Stomach smooth muscle (tissue), 2 donors: ENCODE data around the gene LRRC74B.
"Not testable (repeated sequence)": the region's sequence is repeated elsewhere in the genome, so short reads cannot be mapped to it uniquely, and the experiment has no call there.

Experiments
- H3K27ac ChIP-seq: one replicate; pipeline ENCODE4 v1.7.0; 2013; ENCODE audit warnings: mild to moderate bottlenecking, low read length, inconsistent platforms
- H3K27me3 ChIP-seq, 2 donors: one replicate each; pipeline ENCODE4 v1.7.0; 2013; ENCODE audit warnings: low read length in 2 of 2; ENCODE audit not compliant: insufficient read depth in 2 of 2, control insufficient read depth in 1 of 2
- H3K36me3 ChIP-seq, 2 donors: one replicate each; pipeline ENCODE4 v1.7.0; 2013; ENCODE audit warnings: low read length in 2 of 2; ENCODE audit not compliant: control insufficient read depth in 2 of 2, insufficient read depth in 2 of 2
- H3K4me1 ChIP-seq: one replicate; pipeline ENCODE4 v1.7.0; 2013; ENCODE audit warnings: low read length; ENCODE audit not compliant: control insufficient read depth, insufficient read depth
- H3K4me3 ChIP-seq, 2 donors: one replicate each; pipeline ENCODE4 v1.7.0; 2013; ENCODE audit warnings: low read length in 2 of 2
- H3K9ac ChIP-seq, 2 donors: one replicate each; pipeline ENCODE4 v1.7.0; 2013; ENCODE audit warnings: low read length in 2 of 2, mild to moderate bottlenecking in 1 of 2
- H3K9me3 ChIP-seq, 2 donors: one replicate each; pipeline ENCODE4 v1.7.0; 2013; ENCODE audit warnings: low read length in 2 of 2; ENCODE audit not compliant: control insufficient read depth in 2 of 2
- donor health status: healthy.
- donor health status: Pancreatic carcinoma.

LRRC74B gene

GRCh38 chr22:21038405-21038804, 7.3 kb upstream of the LRRC74B start:
- Histone ChIP-seq H3K4me3 (no peak overlapping the region), H3K36me3 (no peaks in the 10 kb centered on the region), H3K27ac (no peak overlapping the region), H3K4me1 (no peaks in the 10 kb centered on the region), H3K27me3 (no peaks in the 10 kb centered on the region), H3K9ac (no peak overlapping the region), H3K9me3 (no peaks in the 10 kb centered on the region)

DNA sequence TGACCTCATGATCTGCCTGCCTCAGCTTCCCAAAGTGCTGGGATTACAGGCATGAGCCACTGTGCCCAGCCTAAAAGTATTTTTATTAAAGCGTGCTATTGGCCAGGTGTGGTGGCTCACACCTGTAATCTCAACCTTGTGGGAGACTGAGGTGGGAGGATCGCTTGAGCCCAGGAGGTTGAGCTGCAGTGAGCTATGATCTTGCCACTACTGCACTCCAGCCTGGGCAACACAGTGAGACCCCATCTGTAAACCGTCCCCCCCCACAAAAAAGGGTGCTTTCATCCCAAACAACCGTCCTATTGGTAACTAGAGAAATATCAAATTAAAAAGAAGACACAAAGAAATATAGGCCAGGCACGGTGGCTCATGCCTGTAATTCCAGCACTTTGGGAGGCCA, 6.6 kb upstream of the LRRC74B start:
- not testable (repeated sequence) for H3K36me3 ChIP-seq, H3K27ac ChIP-seq, H3K9me3 ChIP-seq

GRCh38 chr22:21041937-21042336, 3.8 kb upstream of the LRRC74B start:
- H3K27me3 ChIP-seq, result no peaks in the 10 kb centered on the region
- no peak overlapping the region for H3K27ac ChIP-seq
- H3K36me3 ChIP-seq, result no peaks in the 10 kb centered on the region
- H3K9me3 ChIP-seq, result no peaks in the 10 kb centered on the region
- peaks cover 17% of the 10 kb centered on the region for H3K4me1 ChIP-seq
- no peak overlapping the region for H3K4me3 ChIP-seq
- H3K9ac ChIP-seq, result no peak overlapping the region

More for the DNA sequence above, 6.6 kb upstream of the LRRC74B start:
- H3K4me3 ChIP-seq, H3K9ac ChIP-seq, H3K4me1 ChIP-seq, H3K27me3 ChIP-seq: not testable (repeated sequence)

DNA sequence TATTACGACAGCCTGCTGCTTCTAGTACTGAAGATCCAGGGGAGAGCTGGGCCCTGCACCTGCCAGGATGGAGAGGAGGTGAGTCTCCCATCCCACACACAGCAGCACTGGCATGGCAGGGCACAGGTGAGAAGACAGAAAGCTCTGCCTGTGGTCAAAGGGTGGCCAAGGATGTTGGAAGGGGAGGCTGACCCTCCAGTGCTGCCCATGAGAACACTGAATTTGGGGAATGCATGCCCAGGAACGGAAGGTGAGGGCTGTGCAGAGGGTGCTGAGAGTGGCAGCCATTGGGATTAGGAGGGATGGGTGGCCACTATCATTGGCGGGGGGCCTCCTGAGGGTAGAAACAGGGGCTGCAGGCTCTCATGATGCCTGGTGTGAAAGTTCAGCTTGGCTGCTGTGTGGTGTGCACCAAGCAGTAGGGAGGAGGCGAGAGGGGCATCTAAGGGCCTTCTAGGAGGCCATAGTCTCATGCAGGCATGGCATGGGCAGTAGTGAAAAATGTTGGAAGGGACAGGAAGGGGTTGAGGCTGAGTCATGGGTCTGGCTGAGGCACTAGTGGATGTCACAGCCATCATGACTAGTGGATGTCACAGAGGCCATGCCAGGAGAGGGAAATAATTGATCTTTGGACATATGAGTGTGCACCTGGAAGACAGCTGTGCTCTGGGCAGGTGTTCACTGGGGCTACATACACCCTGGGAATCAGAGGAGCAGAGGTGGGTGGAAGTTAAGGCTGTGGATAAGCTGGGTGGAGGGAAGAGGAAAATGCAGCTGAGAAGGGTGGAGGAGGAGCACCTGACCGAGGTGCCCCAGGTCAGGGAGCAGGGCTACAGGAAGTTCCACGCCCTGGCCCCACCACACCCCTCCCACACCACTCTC, 2.5 kb upstream of the LRRC74B start:
- H3K4me3 ChIP-seq, result no peak overlapping the region
- H3K27ac ChIP-seq, result no peak overlapping the region
- H3K9ac ChIP-seq, result no peak overlapping the region
- H3K4me1 ChIP-seq, result peaks cover 17% of the 10 kb centered on the region
- no peaks in the 10 kb centered on the region for H3K36me3 ChIP-seq
- H3K27me3 ChIP-seq, result no peaks in the 10 kb centered on the region
- H3K9me3 ChIP-seq, result no peaks in the 10 kb centered on the region

- H3K4me1 ChIP-seq, result peaks cover 17% of the 10 kb centered on the region
- no peak overlapping the region for H3K4me3 ChIP-seq
- H3K9me3 ChIP-seq, result no peaks in the 10 kb centered on the region
- no peaks in the 10 kb centered on the region for H3K36me3 ChIP-seq
- H3K9ac ChIP-seq, result no peak overlapping the region
- no peaks in the 10 kb centered on the region for H3K27me3 ChIP-seq
- no peak overlapping the region for H3K27ac ChIP-seq
Observed at GRCh38 chr22:21043860-21044535, 1.7 kb upstream of the LRRC74B start.

DNA sequence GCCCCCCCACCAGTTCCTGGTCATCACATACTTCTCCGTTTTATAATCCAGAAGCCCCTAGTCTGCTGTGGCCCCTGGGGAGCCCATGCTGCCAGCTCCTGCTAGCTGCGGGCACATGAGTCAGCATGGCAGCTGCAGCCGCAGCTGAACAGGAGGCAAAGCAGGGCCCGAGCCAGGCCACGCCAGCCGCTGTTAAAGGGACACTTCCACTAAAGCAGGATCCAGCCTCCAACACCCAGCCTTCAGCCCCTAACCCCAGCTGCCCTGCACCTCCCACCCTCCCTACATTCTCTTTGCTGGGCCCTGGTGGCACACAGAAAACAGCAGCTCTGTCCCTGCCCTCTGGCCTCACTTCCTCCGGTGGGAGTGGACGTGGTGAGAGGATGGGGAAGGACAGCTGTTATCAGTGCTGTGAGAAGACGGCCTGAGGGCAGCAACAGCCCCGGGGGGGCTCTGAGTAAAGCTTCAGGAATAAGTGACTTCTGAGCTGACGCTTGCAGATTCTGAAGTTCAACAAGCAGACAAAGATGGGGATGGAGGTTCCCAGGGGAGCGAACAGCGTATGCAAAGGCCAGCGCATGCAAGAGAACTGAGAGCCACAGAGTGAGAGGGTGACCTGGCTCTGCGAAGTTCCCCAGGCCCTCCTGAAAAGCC, 688 bp upstream of the LRRC74B start:
- H3K9me3 ChIP-seq, result no peaks in the 10 kb centered on the region
- no peak overlapping the region for H3K27ac ChIP-seq
- H3K4me1 ChIP-seq, result peaks cover 17% of the 10 kb centered on the region
- H3K36me3 ChIP-seq, result no peaks in the 10 kb centered on the region
- H3K9ac ChIP-seq, result peak overlapping the region; percentile 29 to 35
- no peaks in the 10 kb centered on the region for H3K27me3 ChIP-seq
- peak overlapping the region; percentile 80 to 84 for H3K4me3 ChIP-seq

DNA sequence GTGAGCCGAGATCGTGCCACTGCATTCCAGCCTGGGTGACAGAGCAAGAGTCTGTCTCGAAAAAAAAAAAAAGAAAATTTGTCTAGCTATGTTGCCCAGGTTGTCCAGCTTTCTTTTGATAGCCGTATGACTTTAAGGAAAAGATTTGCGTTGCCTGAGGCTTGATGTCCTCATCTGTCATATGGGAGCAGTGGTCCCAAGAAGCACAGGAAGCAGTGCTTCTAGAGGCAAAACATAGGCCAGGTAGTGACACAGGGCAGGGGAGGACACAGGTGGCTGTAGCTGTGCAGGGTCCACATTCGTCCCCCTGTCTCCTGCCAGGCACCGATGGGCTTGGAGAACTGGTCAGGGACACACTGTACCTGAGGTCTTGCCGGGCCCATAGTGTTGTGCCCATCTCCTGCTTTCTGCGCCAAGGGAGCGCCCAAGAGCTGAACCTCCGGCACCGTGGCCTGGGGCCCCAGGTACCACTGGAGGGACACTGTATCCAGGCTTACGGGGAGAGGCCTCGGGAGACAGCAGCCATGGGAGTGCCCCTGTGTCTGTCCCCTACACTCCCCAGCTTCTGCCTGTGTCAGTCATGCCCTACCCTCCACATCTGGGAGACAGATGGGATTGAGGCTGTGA, 1.4 kb downstream of the LRRC74B start:
- Histone ChIP-seq H3K4me1 (peaks cover 17% of the 10 kb centered on the region), H3K27me3 (no peaks in the 10 kb centered on the region)

GRCh38 chr22:21047730-21048129, 2.0 kb downstream of the LRRC74B start:
- Histone ChIP-seq H3K27me3 (no peaks in the 10 kb centered on the region), H3K9me3 (no peaks in the 10 kb centered on the region)

More for the DNA sequence above, 1.4 kb downstream of the LRRC74B start:
- Histone ChIP-seq H3K9me3 (no peaks in the 10 kb centered on the region), H3K27ac (no peak overlapping the region), H3K4me3 (no peak overlapping the region), H3K9ac (no peak overlapping the region), H3K36me3 (no peaks in the 10 kb centered on the region)

GRCh38 chr22:21048448-21048847, 2.7 kb downstream of the LRRC74B start:
- H3K27me3 ChIP-seq, H3K36me3 ChIP-seq, H3K4me3 ChIP-seq, H3K9ac ChIP-seq, H3K9me3 ChIP-seq, H3K27ac ChIP-seq: not testable (repeated sequence)
- H3K4me1 ChIP-seq, result peaks cover 17% of the 10 kb centered on the region

More at GRCh38 chr22:21047730-21048129, 2.0 kb downstream of the LRRC74B start:
- no peak overlapping the region for H3K4me3 ChIP-seq
- H3K9ac ChIP-seq, result no peak overlapping the region
- no peaks in the 10 kb centered on the region for H3K36me3 ChIP-seq
- peaks cover 17% of the 10 kb centered on the region for H3K4me1 ChIP-seq
- no peak overlapping the region for H3K27ac ChIP-seq

DNA sequence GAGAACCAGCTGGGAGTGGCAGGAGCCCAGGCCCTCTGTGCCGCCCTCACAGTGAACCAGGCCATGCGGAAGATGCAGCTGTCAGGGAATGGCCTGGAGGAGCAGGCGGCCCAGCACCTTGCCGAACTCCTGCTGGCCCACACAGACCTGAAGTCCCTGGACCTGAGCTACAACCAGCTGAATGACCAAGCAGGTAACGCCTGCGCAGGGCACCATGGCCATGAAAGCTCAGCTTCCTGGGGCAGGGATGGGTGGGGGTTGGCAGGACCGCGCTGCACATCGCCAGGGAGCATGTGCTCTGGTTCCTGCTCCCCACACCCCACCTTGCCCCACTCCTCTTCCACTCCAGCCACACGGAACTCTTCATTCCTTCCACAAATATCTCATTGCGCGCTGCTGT, 3.2 kb downstream of the LRRC74B start:
- H3K9me3 ChIP-seq, H3K27ac ChIP-seq, H3K9ac ChIP-seq, H3K4me3 ChIP-seq, H3K36me3 ChIP-seq, H3K27me3 ChIP-seq: not testable (repeated sequence)
- H3K4me1 ChIP-seq, result peaks cover 17% of the 10 kb centered on the region
